Upper lobe of left lung (tissue), 4 donors: Measurements from ENCODE around the gene NFKBIL1.

Source experiments
- EP300 ChIP-seq, 4 donors: sonication (generic); formaldehyde crosslinking; IDR thresholded peaks; one replicate each; pipeline ENCODE4 v1.5.1; 2017; ENCODE audit warnings: antibody characterized with exemption in 4 of 4, control low read depth in 2 of 4
- POLR2A ChIP-seq, 4 donors: fragments of 450-650 bp; IDR thresholded peaks; one replicate each; pipeline ENCODE4 v1.5.1; 2016 to 2017; ENCODE audit warnings: antibody characterized with exemption in 4 of 4, mild to moderate bottlenecking in 2 of 4
- POLR2AphosphoS5 ChIP-seq, 2 donors: sonication (generic); formaldehyde crosslinking; IDR thresholded peaks; one replicate each; pipeline ENCODE4 v1.5.1; 2017; ENCODE audit warnings: antibody characterized with exemption in 2 of 2
- TF ChIP-seq, protein P1 (sequence below), 6 experiments: fragments of 450-650 bp in 4 of 6; fragments of 200-600 bp in 2 of 6; sonication (generic) in 2 of 6; IDR thresholded peaks; one replicate each; pipeline ENCODE4 v1.5.1; 2016 to 2019; ENCODE audit warnings: antibody characterized with exemption in 6 of 6

DNA sequence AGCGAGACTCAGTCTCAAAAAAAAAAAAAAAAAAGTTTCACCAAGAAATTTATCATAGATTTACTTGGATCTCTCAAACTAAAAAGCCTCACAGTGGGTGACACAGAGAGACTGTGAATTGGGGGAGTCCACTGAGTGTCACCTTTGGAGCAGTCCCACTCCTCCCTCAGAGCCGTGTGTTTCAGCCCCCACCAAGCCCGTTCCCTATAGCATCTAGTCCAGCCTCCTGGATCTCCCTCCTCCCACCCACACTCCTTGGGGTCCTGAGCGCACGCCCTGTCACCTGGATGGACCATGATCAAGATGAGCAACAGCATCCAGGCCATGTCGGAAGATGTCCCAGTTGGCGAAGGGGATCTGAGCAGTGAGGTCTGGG lies 45.0 kb downstream of the NFKBIL1 start:
- TF ChIP-seq POLR2AphosphoS5 (IDR thresholded peaks at IDR 0.05) (no peak), EP300 (IDR thresholded peaks at IDR 0.05) (no peak), POLR2A (IDR thresholded peaks at IDR 0.05) (no peak)
- TF ChIP-seq, protein P1, sequence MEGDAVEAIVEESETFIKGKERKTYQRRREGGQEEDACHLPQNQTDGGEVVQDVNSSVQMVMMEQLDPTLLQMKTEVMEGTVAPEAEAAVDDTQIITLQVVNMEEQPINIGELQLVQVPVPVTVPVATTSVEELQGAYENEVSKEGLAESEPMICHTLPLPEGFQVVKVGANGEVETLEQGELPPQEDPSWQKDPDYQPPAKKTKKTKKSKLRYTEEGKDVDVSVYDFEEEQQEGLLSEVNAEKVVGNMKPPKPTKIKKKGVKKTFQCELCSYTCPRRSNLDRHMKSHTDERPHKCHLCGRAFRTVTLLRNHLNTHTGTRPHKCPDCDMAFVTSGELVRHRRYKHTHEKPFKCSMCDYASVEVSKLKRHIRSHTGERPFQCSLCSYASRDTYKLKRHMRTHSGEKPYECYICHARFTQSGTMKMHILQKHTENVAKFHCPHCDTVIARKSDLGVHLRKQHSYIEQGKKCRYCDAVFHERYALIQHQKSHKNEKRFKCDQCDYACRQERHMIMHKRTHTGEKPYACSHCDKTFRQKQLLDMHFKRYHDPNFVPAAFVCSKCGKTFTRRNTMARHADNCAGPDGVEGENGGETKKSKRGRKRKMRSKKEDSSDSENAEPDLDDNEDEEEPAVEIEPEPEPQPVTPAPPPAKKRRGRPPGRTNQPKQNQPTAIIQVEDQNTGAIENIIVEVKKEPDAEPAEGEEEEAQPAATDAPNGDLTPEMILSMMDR (IDR thresholded peaks at IDR 0.05) = no peak
